HFF-Myc (cell line): ENCODE results near the gene GOLPH3L.

Experiments used
- DNase-seq: peaks from one replicate; pipeline ENCODE4 v3.0.0-alpha.2; 2011; ENCODE audit warnings: low read depth; ENCODE audit errors: extremely low read depth
- H3K4me3 ChIP-seq: replicated peaks from 2 replicates; pipeline ENCODE4 v1.5.1; 2011; ENCODE audit warnings: low read depth, mild to moderate bottlenecking, control low read depth, low read length
- TF ChIP-seq, protein P1 (sequence below): IDR thresholded peaks from 2 replicates; pipeline ENCODE4 v1.5.1; 2012; ENCODE audit warnings: mild to moderate bottlenecking, low read depth, low read length, control low read depth; ENCODE audit errors: missing control alignments

The GOLPH3L gene

DNA sequence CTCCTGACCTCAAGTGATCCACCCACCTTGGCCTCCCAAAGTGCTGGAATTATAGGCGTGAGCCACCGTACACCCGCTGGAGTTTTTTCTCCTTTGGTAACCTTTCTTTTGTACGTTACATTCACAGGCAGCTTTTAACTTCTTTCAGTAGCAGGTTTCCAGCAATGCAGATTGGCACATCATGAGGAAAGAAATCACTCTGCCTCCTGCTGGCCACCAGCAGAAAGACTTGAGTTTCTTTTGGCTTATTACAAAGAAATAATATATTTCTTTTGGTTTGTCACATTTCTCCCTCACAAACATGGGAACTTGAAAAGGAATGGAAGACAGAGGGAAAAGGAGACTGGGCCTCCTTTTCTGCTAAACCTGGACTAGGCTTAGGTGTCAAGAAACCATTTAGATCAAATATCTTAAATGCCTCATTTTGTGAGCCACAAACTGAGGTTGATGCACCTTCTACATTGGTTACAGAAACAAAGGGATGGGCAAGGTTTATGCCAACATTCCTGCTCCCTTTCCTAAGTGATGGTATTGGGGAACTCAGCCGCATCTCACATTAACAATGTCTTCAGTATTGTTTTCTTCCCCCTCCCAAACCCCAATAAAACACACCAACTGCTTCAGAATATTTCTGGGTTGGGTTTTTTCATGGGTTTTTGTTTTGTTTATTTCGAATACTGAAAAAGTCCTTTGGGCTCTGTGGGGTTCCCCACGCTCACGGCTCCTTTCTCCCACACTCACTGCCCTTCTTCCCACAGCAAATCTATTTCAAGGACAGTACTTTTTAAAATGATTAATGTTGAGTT, 75.3 kb downstream of the GOLPH3L start:
- DNase-seq: no peak
- no peak overlapping the region for H3K4me3 ChIP-seq
- TF ChIP-seq, protein P1, sequence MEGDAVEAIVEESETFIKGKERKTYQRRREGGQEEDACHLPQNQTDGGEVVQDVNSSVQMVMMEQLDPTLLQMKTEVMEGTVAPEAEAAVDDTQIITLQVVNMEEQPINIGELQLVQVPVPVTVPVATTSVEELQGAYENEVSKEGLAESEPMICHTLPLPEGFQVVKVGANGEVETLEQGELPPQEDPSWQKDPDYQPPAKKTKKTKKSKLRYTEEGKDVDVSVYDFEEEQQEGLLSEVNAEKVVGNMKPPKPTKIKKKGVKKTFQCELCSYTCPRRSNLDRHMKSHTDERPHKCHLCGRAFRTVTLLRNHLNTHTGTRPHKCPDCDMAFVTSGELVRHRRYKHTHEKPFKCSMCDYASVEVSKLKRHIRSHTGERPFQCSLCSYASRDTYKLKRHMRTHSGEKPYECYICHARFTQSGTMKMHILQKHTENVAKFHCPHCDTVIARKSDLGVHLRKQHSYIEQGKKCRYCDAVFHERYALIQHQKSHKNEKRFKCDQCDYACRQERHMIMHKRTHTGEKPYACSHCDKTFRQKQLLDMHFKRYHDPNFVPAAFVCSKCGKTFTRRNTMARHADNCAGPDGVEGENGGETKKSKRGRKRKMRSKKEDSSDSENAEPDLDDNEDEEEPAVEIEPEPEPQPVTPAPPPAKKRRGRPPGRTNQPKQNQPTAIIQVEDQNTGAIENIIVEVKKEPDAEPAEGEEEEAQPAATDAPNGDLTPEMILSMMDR: peak; percentile 65

DNA sequence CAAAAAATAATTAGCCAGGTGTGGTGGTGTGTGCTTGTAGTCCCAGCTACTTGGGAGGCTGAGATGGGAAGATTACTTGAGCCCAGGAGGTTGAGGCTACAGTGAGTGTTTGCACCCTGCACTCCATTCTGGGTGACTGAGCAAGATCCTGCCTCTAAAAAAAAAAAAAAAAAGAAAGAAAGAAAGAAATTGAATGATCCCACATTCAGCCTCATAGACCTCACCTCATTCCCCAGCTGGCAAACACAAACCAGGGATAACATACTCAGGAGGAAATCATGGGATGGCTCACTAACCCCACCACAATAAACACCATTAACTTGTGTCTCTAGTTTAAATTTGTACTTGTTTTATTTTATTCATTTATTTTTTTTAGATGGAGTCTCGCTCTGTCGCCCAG, 76.0 kb downstream of the GOLPH3L start:
- no peak for DNase-seq
- TF ChIP-seq, protein P1: no peak
- no peak overlapping the region for H3K4me3 ChIP-seq

DNA sequence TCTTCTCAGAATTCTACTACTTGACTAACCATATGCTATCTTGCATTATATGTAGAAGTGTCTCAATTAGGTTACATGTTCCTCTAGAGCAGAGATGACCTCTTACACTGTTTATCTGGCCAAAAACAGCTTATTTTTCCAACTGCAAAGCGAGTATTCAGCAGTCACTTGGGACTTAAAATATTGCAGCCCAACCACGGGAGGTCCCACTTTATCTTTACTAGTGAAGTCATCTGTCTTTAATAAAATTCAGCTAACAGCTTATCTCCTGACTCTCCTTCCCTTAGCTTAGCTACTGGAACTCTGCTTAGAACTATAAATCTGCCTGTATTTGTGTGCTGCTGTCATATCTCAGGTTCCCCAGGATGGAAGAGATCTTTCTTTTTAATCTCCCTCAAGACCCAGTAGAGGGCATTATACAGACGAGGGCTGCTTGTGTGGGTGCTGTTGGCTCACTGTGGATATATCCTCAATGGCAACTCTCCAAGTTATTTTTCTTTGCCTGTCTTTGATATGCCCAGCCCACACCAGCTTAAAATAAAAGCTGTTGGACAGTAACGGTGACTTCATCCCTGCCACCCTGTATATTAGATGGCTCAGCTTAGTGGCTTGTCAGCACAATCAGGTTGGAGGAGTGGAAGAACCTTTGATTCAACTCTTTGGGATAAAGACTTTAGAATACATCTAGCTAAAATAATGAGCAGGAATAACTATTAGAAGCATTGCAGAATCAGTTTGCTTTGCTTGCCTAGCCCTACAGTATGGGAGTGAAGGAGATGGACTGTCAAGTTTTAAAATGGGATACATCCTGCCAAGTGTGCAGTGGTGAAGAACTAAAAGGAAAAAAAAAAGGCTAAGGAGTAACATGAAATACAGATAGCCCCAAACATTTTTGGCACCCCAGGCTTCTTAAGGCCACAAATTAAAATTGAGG, 77.1 kb downstream of the GOLPH3L start:
- DNase-seq: peak; percentile 65
- TF ChIP-seq, protein P1: peak; percentile 33
- H3K4me3 ChIP-seq: no peak overlapping the region

DNA sequence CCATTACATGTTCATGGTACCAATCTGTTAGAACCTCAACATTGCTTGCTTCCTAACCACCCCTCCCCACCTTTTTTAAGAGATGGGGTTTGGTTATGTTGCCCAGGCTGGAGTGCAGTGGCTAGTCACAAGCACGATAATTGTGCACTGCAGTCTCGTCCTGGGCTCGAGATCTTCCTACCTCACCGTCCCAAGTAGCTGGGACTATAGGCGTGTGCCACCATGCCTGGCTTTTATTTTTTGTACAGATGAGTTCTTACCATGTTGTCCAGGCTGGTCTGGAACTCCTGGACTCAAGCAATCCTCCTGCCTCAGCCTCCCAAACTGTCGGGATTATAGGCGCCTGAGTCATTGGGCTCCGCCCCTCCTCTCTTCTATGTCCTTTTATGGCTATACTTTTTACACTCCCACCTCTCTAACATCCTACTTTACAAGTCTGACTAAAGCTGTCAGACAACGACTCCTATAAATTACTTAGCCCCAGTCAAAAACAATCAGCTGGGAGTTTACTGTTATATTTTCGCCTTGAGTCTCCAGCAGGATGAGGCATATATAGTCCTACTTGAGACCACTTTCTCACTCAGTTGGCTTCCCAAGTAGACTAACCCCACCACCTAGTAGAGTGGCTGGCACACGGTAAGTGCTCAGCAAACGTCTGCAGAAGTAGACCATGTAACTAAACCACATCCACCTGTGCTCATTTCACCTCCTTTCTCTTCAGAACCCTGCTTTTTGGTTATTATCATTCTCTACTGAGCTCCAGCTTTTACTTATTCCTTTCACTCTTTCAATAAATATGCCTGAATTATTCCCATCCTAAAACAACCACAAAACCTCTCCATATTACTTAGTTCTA, 81.4 kb downstream of the GOLPH3L start:
- no peak for DNase-seq
- H3K4me3 ChIP-seq: no peak overlapping the region
- TF ChIP-seq, protein P1: no peak

DNA sequence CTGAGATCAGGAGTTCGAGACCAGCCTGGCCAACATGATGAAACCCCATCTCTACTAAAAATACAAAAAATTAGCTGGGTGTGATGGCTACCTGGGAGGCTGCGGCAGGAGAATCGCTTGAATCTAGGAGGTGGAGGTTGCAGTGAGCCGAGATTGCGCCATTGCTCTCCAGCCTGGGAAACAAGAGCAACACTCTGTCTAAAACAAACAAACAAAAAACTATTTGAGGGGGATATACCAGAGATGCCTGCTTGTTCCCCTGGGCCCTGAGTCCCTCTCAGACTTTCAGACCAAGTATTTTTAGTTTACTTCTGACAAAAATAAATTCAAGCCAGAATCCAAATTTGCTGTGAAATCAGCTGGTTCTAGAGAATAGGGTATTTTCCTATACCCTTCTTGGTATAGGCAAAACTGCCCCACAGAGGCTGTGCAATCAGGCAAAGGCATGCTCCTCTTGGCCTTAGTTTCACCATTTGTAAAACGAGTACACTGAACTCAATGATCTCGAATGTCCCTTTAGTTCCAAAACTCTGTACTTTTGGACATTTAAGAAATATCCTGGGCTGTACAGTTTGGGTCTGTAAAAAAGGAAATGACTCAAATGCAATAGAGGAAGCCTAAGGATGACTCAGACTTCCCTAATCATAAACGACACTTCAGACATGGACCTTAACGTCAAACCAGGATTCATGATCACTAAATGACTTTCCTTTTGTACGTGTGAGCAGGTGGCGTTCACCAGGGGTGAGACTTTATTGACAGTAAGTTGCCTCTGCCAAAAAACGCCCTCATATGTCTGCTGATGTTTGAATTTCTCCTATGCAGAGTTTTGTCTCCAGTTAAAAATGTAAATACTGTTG, 83.7 kb downstream of the GOLPH3L start:
- no peak overlapping the region for H3K4me3 ChIP-seq
- DNase-seq: peak; percentile 90
- TF ChIP-seq, protein P1: no peak
